Mucosa of descending colon (tissue), 3 donors: ENCODE results near the gene CAMK1. TPM values are rescaled to one million over a fixed set of nuclear protein-coding genes. Genes with fewer than 3 reads are reported as not detected.

Source experiments
- ATAC-seq: fragments of 200-7000 bp; cut with Tn5 transposase; one replicate; pipeline ENCODE4 v1.9.1; 2020; ENCODE audit warnings: mild to moderate bottlenecking, moderate library complexity
- DNase-seq, 3 donors: peaks; one replicate each; pipeline ENCODE4 v3.0.0-alpha.2; 2020
- H3K36me3 ChIP-seq: fragments of 200-600 bp; one replicate; pipeline ENCODE4 v1.8.0; 2021; ENCODE audit warnings: low read depth, mild to moderate bottlenecking
- H3K4me1 ChIP-seq: fragments of 200-600 bp; one replicate; pipeline ENCODE4 v1.8.0; 2021; ENCODE audit warnings: low read depth, mild to moderate bottlenecking
- H3K4me3 ChIP-seq: fragments of 200-600 bp; one replicate; pipeline ENCODE4 v1.8.0; 2021; ENCODE audit warnings: mild to moderate bottlenecking
- H3K9me3 ChIP-seq: fragments of 200-600 bp; one replicate; pipeline ENCODE4 v1.8.0; 2021; ENCODE audit warnings: mild to moderate bottlenecking
- intact Hi-C, 2 donors: fragments of 100-400 bp; cut with DNase I in 1 of 2; cut with micrococcal nuclease in 1 of 2; formaldehyde crosslinking; loops; one replicate each; pipeline versions ENCODE4 v1.11.0 to v1.11.1; 2022; cut with DNase I, micrococcal nuclease
- total RNA-seq, 3 donors: library from RNA; stranded (reverse); fragmentation: NEBNext Ultra II Directional in 2 of 3; extraction: Animal tissue kit (Norgen Biotek cat#: 25700) in 2 of 3; gene quantifications; one replicate each; pipeline versions ENCODE4 v1.2.1 to v1.2.4, GENCODE V29; 2021 to 2023
- TF ChIP-seq, protein P1 (sequence below): fragments of 200-600 bp; IDR thresholded peaks from one replicate; pipeline ENCODE4 v1.8.0; 2022; ENCODE audit warnings: antibody characterized with exemption, mild to moderate bottlenecking
- donor health status: DM: no; HTN: no; CAD: no; lungs with moderate emphysema.
- donor health status: DM: no; HTN: no; CAD: no.
- donor health status: DM: no; HTN: yes; CAD: no.

The CAMK1 gene
- total RNA-seq, 3 donors from 2014 or later, result 5.7 to 35.8 (median 10.1) TPM

DNA sequence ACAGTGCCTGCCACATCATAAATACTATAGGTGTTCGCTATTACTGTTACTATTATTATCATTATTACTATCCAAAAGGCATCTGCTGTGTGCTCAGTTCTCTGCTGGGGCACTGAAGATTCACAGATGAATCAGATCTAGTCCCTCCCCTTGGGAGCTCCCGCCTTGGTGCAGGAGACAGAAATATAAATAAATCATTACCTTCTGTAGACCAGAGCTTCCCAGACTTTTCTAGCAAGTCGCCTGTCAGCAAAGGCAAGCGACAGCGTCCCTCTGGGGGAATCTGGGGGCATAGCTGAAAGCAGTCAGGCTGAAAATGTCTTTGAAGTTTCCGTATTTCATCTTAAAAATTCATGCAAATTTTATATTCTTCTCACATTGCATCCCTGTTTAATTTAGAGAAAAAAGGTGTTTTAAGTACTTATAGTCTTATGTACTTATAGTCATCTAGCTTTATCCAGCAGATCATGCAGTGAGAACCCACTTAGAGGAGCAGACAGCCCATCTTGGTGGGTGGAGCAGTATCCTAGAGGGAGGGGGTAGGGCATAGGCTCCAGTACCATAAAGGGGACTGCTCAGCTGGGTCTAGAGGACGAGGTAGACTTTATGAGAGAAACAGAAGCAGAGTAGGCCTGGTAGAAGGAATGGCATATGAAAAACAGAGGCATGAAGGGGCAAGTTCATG, 48.6 kb downstream of the CAMK1 start:
- DNase-seq, result no peak
- TF ChIP-seq, protein P1, sequence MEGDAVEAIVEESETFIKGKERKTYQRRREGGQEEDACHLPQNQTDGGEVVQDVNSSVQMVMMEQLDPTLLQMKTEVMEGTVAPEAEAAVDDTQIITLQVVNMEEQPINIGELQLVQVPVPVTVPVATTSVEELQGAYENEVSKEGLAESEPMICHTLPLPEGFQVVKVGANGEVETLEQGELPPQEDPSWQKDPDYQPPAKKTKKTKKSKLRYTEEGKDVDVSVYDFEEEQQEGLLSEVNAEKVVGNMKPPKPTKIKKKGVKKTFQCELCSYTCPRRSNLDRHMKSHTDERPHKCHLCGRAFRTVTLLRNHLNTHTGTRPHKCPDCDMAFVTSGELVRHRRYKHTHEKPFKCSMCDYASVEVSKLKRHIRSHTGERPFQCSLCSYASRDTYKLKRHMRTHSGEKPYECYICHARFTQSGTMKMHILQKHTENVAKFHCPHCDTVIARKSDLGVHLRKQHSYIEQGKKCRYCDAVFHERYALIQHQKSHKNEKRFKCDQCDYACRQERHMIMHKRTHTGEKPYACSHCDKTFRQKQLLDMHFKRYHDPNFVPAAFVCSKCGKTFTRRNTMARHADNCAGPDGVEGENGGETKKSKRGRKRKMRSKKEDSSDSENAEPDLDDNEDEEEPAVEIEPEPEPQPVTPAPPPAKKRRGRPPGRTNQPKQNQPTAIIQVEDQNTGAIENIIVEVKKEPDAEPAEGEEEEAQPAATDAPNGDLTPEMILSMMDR, result no peak
- Histone ChIP-seq H3K36me3 (no peaks in the 10 kb centered on the region), H3K4me3 (no peak overlapping the region), H3K4me1 (no peaks in the 10 kb centered on the region), H3K9me3 (no peaks in the 10 kb centered on the region)
- no peak for ATAC-seq
- intact Hi-C loops, result no loop called here

DNA sequence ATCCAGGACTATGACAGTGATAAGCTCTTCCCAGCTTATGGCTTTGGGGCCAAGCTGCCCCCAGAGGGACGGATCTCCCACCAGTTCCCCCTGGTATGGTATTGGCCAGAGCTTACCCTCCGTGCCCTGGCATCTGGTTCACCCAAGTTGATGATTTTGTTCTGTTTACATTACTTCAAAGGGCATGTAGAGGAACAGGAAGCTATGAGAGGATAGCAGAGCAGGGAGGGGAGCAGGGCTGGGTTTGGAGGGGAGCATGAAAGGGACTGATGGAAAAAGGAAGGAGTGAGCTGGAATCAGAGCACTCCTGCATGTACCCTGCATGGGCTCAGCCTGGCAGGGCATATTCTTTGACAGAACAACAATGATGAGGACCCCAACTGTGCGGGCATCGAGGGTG, 51.6 kb downstream of the CAMK1 start:
- TF ChIP-seq, protein P1, result no peak
- no peaks in the 10 kb centered on the region for H3K36me3 ChIP-seq
- no peak overlapping the region for H3K4me3 ChIP-seq
- intact Hi-C loops, result no loop called here
- ATAC-seq (no peak), DNase-seq (no peak)
- H3K9me3 ChIP-seq, result no peaks in the 10 kb centered on the region
- no peaks in the 10 kb centered on the region for H3K4me1 ChIP-seq

DNA sequence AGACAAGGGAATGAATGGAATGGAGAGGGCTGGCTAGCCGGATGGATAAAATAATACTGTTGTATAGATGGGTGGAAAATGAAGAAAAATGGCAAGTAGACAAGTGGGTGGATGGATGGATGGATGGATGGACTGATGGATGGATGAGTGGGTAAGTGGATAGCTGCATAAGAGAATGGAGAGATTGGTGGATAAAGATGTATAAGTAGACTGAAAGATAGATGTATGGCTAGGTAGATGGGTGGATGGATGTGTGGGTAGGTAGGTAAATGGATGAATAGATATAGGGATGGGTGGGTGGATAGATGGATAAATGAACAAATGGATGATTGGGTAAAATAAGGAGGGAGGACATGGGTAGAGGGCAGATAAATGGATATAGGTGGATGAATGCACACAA, 52.2 kb downstream of the CAMK1 start:
- DNase-seq (no peak), ATAC-seq (no peak)
- intact Hi-C loops, result no loop called here
- H3K4me3 ChIP-seq, result no peak overlapping the region
- no peaks in the 10 kb centered on the region for H3K36me3 ChIP-seq
- H3K4me1 ChIP-seq, result no peaks in the 10 kb centered on the region
- H3K9me3 ChIP-seq, result no peaks in the 10 kb centered on the region
- TF ChIP-seq, protein P1, result no peak

DNA sequence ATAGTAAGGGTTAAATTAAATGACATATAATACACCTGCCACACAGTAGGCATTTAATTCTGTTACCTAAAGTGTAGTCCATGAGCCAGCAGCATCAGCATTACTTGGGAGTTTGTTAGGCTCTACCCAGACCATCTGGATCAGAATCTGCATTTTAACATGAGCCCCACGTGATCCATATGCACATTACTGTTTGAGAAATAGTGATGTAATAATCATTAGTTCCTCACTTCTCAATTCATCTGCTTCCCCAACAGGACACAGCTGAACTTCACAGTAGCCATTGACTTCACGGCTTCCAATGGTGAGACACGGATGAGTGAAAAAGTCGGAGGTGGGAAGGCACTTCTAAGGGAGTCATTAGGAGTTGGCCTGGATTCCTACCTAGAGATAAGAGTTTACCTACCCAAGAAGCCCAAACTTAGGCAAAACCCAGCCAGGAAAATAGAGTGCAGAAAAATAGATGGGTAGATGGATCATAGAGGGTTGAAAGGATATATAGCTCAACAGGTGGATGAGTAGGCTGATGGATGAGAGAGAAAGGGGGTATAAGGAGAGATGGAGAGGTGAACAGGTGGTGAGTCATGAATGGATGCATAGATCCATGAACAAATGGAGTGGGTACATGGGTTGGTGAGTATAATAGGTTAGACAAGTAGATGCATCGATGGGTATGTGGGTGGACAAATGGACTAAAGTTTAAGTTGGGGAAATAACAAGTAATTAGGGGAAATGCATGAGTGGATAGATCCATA, 52.8 kb downstream of the CAMK1 start:
- DNase-seq (no peak), ATAC-seq (no peak)
- intact Hi-C loops, result no loop called here
- TF ChIP-seq, protein P1, result no peak
- Histone ChIP-seq H3K36me3 (no peaks in the 10 kb centered on the region), H3K9me3 (no peaks in the 10 kb centered on the region), H3K4me3 (no peak overlapping the region), H3K4me1 (no peaks in the 10 kb centered on the region)

DNA sequence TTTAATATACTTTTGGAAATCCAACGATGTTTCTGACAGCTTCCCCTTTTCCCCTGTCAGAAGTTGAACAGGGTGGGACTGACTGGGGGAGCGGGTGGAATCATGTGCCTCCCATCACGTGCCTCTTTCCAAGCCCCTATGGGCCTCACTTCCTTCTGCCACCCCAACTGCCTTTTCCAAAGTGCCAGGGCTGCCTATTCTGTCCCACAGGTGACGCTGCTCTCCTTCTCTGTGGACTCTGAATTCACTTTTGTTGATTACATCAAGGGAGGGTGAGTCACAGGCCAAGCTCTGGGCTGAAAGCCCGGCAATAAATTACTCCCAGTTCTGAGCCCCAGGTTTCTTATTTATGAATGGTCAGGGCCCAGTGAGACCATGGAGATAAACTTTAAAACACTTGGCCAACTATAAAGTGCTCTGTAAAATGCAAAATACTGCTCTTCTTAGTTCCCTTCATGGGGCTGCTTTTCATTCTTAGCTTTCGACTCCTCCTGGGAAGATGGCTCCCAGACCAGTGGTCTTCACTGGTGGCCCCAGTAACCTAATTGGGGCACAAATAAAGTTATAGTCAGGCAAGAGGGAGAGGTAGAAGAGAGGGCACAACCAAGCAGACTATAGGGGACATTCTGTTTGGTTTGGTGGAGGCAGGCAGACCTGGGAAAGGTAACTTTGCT, 53.8 kb downstream of the CAMK1 start:
- intact Hi-C loops, result no loop called here
- ATAC-seq, result peak; percentile 98
- DNase-seq, result peak; percentile 58 to 76 (median 72)
- Histone ChIP-seq H3K9me3 (no peaks in the 10 kb centered on the region), H3K4me3 (no peak overlapping the region), H3K36me3 (no peaks in the 10 kb centered on the region), H3K4me1 (no peaks in the 10 kb centered on the region)
- TF ChIP-seq, protein P1, result peak; percentile 56
